NCI-H460 (cell line): ENCODE data around the gene XRN1. TPM values are rescaled to one million over a fixed set of nuclear protein-coding genes. Genes with fewer than 3 reads are reported as not detected.

Experiments
- DNase-seq: peaks from one replicate; pipeline ENCODE4 v3.0.0-alpha.2; 2016; ENCODE audit warnings: low read depth; ENCODE audit errors: extremely low read depth
- small RNA-seq, 2 experiments: library from RNA; depleted of rRNA; stranded (forward); fragments of <200 nt; gene quantifications; one replicate each; pipeline ENCODE3, GENCODE V24; 2014
- total RNA-seq: library from RNA; depleted of rRNA; stranded (reverse); fragments of >200 nt; shearing (Covaris generic); gene quantifications from 2 replicates; pipeline ENCODE4 v1.2.3, GENCODE V29; 2014; rRNA removed

XRN1 gene
- total RNA-seq, 1 experiment from 2014 or later, result 18.5 TPM

DNA sequence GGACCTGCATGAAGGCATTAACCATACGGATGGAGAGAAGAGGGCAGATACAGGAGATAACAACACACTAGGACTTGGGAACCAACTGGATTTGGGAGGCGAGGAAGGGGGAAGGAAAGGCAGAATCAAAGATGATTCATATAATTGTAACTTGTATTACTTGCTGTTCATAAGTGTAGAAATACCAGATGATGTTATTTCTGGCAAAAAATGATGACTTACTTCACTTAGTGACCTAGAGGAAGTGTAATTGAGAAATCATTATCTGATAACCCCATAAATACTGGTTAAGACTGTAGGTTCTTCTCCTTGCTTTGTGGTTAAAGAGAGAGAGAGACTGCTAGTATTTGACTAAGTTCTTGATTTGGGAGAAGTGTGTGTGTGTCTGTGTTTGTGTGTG lies 172.0 kb downstream of the XRN1 start:
- no peak for DNase-seq

DNA sequence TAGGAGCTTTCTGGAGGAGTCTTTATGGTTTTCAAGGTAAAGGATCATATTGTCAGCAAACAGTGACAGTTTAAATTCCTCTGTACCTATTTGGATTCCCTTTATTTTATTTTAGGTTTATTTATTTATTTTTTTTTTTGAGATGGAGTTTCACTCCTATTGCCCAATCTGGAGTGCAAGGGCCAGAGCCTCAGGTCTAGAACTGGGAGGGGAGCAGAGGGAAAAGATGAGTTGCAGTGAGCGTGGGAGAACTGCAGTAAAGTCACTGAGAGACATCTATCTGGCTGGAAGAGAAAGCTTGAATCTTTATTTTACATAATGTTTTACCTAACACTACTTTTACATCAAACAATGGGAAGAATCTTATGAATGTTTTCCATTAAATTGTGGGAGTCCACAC lies 172.9 kb downstream of the XRN1 start:
- DNase-seq, result no peak

DNA sequence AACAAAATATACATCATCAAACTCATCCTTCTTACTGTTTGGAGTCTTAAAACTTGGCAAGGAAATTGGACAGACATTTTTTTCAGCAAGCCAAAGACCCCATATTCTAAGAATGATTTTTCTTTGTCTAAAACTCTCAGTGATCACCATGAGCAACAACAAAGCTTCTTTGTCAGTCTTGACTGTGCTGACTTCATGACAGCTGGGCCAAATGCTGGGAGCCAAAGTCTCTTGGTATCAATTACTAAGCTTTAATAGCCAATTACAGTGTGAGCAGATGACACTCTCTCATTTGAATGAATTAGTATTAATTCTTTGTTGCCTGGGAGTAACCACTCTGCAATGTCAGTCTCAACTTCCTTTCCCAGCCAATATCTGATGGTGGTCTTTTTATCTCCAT lies 174.3 kb downstream of the XRN1 start:
- DNase-seq, result no peak

DNA sequence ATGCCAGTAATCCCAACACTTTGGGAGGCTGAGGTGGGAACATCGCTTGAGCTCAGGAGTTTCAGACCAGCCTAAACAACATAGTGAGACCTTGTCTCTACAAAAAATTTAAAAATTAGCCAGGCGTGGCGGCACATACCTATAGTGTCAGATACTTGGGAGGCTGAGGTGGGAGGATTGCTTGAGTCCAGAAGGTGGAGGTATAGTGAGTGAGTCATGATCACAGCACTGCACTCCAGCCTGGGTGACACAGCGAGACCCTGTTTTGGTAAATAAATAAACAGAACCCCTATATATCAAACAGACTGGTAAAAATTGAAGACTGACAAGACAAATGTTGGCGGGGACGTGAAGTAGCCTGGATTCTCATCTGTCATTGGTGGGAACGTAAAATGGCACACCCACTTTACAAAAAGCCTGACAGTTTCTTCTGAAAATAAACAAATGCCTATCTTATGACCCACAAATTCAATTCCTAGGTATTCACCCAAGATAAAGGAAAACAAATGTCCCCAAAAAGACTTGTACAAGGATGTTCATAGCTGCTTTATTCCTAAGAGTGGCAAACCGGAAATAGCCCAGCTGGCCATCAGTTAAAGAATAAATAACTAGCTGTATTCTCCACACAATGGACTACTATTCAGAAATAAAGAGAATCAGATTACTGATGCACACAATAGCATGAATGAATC lies 175.5 kb downstream of the XRN1 start:
- no peak for DNase-seq

DNA sequence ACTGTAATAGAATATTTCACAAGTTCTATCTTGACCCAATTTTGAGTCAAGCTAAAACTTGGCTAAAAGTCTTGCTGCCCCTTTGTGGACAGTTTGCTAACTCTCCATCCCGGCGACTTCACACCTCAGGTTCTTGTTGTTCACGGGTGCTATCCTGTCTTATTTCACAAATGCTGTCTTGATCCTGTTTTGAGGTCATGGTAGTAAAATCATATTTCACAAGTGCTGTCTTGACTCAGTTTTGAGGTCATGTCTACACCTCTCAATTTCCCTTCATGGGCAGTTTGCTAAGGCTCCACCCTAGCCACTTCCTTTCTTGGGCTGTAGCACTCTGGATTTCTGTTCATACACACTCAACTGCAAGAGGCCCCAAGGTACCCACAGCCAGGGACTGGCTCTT lies 177.4 kb downstream of the XRN1 start:
- no peak for DNase-seq

DNA sequence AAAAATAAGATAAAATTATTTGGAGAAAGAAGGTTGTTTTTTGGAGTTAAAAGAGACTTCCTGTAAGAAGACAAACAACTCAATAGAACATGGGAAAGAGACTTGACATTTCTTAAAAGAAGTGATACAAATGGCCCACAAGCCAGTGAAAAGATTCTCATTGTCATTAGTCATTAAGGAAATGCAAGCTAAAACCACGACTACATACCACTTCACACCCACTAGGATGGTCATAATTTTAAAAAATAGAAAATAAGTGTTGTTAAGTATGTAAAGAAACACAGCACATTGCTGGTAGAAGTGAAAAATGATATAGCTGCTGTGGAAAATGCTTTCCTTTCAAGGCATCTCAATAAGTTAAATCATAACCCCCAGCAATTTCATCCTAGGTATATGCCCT lies 178.1 kb downstream of the XRN1 start:
- DNase-seq, result no peak

DNA sequence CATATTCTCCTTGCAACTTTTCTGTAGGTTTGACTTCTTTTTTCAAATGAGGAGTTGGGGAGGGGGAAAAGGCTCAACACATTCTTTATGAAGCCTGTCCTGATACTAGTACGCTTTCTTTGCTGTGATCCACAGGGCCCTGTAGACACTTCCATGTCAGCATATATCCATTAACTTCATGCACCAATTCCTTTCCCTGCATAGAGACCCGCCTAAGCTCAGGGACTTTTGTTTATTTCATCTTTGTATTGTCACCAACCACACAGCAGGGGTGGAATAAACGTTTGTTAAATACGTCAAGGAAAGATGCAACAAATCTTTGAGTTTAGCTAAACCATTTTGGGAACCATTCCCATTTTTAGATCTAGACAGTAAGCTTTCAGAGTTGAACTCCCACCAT lies 179.4 kb downstream of the XRN1 start:
- no peak for DNase-seq

DNA sequence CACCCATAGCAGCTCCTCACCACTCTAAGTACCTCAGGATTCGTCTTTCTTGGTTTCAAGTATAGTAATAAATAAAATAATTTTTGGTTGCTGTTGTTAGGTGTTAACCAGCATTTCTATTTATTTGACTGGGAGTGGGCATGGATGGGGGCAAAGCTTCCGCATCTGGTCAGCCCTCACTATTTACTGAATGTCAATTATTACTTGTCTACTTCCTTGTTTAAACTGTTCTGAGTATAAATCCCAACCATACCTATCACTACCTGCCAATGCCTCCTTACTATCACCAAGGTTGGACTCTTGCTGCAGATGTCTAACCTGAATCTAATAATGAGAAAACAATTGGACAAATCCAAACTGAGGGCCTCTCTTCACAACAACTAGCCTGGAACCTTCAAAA lies 180.6 kb downstream of the XRN1 start:
- DNase-seq, result no peak

DNA sequence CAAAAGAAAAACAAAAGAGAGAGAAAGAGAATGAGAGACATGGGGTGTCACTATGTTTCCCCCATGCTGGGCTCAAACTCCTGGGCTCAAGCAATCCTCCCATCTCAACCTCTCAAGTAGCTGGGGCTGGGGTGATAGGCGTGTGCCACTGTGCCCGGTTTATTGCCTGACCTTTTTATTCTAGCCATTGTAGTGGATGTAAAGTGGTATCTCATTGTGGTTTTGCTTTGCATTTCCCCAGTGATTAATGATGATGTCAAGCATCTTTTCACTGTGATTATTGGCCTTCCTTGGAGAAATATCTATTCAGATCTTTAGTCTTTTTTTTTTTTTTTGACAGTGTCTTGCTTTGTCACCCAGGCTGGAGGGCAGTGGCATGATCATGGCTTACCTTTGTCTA lies 184.7 kb downstream of the XRN1 start:
- DNase-seq, result no peak

DNA sequence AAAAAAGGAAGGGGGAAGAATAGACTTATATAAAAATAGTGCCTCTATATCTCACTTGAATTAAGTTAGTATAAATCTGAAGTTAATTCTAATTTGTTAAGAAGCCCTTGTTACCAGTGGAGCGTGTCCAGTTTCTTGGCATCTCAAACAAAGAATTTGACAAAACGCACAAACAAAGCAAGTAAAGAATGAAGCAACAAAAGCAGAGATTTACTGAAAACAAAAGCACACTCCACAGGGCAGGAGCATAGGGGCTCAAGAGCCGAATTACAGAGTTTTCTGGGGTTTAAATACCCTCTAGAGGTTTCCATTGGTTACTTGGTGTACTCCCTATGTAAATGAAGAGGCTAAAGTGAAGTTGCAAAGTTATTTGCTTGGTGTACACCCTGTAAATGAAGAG lies 188.5 kb downstream of the XRN1 start:
- no peak for DNase-seq

DNA sequence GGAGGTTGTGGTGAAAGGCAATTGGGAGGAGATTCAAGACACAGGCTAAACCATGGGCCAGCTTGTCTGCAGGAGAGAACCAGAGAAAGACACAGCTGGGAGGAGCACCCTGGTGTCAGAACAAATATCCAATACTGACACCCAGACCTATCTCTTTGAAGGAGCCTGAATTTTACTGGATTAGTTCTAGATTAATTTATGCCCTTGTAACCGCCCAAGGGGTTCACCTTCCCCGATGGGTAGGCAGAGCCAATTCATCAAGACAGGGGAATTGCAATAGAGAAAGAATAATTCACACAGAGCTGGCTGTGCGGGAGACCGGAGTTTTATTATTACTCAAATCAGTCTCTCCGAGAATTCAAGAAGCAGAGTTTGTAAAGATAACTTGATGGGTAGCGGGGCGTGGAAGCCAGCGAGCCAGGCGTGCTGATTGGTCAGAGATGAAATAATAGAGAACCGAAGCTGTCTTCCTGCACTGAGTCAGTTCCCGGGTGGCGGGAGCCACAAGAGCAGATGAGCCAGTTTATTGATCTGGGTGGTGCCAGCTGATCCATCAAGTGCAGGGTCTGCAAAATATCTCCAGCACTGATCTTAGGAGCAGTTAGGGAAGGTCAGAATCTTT lies 191.0 kb downstream of the XRN1 start:
- DNase-seq, result no peak

Small RNA genes lying within 50 kb of the gene (small RNA-seq; reads per million reads assigned to genes)
- 0 to 0.02 reads per million in 2 experiments for gene RNU1-100P
- gene RNU6-1294P, result 0 reads per million in 2 experiments

Other genes starting within 250 kb of the XRN1 start
- 13.7 and 15.6 TPM in 2 replicates for gene GK5, start 222.5 kb downstream of the XRN1 start, total RNA-seq
- 20.2 and 22.2 TPM in 2 replicates for gene ATR, start 130.7 kb upstream of the XRN1 start, total RNA-seq
- 43.0 and 44.6 TPM in 2 replicates for gene PLS1, start 148.4 kb upstream of the XRN1 start, total RNA-seq